ENCODE data around the gene HCRTR1. TPM values are rescaled to one million over a fixed set of nuclear protein-coding genes. Genes with fewer than 3 reads are reported as not detected.

The HCRTR1 gene
- total and polyA plus RNA-seq, 2 donors (not counting 1 experiment from before 2014, with no cell fraction given), result not detected

- no peak for TF ChIP-seq EZH2 (IDR thresholded peaks at IDR 0.05; ENCODE audit: low read length, missing control alignments)
- TF ChIP-seq, protein P1, sequence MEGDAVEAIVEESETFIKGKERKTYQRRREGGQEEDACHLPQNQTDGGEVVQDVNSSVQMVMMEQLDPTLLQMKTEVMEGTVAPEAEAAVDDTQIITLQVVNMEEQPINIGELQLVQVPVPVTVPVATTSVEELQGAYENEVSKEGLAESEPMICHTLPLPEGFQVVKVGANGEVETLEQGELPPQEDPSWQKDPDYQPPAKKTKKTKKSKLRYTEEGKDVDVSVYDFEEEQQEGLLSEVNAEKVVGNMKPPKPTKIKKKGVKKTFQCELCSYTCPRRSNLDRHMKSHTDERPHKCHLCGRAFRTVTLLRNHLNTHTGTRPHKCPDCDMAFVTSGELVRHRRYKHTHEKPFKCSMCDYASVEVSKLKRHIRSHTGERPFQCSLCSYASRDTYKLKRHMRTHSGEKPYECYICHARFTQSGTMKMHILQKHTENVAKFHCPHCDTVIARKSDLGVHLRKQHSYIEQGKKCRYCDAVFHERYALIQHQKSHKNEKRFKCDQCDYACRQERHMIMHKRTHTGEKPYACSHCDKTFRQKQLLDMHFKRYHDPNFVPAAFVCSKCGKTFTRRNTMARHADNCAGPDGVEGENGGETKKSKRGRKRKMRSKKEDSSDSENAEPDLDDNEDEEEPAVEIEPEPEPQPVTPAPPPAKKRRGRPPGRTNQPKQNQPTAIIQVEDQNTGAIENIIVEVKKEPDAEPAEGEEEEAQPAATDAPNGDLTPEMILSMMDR (conservative IDR thresholded peaks at IDR 0.05 in 1 of 2, IDR thresholded peaks at IDR 0.05 in 1 of 2; ENCODE audit: low read depth in 1 of 2, low read length in 2 of 2), result no peak
- Histone ChIP-seq H3K4me3 (replicated peaks in 1 of 4; ENCODE audit: control extremely low read depth in 1 of 4, insufficient read depth in 1 of 4, low read depth in 3 of 4, low read length in 4 of 4) (no peak overlapping the region), H3K36me3 (ENCODE audit: control insufficient read depth, insufficient read depth, low read length) (no peaks in the 10 kb centered on the region), H3K79me2 (ENCODE audit: control insufficient read depth, insufficient read depth, low read length) (peaks cover 50% of the 10 kb centered on the region), H4K20me1 (ENCODE audit: control insufficient read depth, extremely low read depth, insufficient read depth, low read length) (no peaks in the 10 kb centered on the region), H3K27ac (ENCODE audit: insufficient read depth, low read length) (no peak overlapping the region), H3K9ac (ENCODE audit: insufficient read depth, low read length) (no peak overlapping the region), H2AFZ (ENCODE audit: low read length) (no peak overlapping the region), H3K9me3 (ENCODE audit: control insufficient read depth, insufficient read depth, low read depth, low read length) (no peaks in the 10 kb centered on the region), H3K4me2 (ENCODE audit: extremely low read depth, insufficient read depth, low read length) (no peak overlapping the region), H3K27me3 (ENCODE audit: control insufficient read depth, insufficient read depth, low read length) (no peaks in the 10 kb centered on the region), H3K4me1 (ENCODE audit: control insufficient read depth, extremely low read depth, insufficient read depth, low read length) (peaks cover 6% of the 10 kb centered on the region)
- no peak for DNase-seq (ENCODE audit: low read depth in 2 of 2)
Measured at GRCh38 chr1:31640179-31640578, 22.7 kb downstream of the HCRTR1 start.

DNA sequence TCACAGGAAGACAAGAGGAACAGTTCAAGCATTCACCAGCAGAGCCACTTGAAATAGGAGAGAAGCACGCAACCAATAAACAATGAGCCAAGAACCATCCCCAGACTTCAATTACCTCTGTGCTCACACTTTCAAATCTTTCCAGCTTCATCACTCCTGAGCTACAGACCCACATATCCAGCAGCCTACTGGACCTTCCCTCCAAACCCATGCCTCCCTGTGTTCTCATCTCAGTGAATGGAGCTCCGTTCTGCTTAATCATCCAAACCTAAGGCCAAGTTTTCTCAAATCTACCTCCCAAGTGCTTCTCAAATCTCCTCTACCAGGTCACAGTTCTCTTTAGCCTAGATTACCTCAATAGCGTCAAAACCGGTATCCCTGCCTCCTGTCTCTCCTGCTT lies 23.5 kb downstream of the HCRTR1 start:
- DNase-seq (ENCODE audit: low read depth in 2 of 2), result no peak
- TF ChIP-seq EZH2 (IDR thresholded peaks at IDR 0.05; ENCODE audit: low read length, missing control alignments), result no peak
- TF ChIP-seq, protein P1 (conservative IDR thresholded peaks at IDR 0.05 in 1 of 2, IDR thresholded peaks at IDR 0.05 in 1 of 2; ENCODE audit: low read depth in 1 of 2, low read length in 2 of 2), result no peak

DNA sequence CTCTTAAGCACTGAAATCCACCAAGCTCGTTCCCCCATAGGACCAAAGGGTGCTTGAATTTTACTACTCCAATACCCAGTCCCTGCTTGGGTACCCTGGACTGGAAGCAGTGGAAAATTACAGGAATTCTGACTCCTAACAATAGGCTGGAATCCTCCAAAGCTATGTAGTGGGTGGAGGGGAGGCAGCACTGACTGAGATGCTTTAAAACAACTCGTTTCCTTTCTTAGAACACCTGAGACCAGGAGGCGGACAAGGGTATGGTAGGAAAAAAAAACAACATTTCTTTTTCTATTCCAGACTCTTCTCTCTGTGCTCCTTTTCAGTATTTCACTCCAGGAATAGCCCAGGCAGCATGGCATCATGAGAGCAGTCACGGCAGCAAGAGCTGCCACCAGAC lies 24.9 kb downstream of the HCRTR1 start:
- peaks cover 38% of the 10 kb centered on the region for H3K79me2 ChIP-seq (ENCODE audit: control insufficient read depth, insufficient read depth, low read length)

More for the DNA sequence above, 23.5 kb downstream of the HCRTR1 start:
- peaks cover 48% of the 10 kb centered on the region for H3K79me2 ChIP-seq (ENCODE audit: control insufficient read depth, insufficient read depth, low read length)
- H3K27ac ChIP-seq (ENCODE audit: insufficient read depth, low read length), result no peak overlapping the region
- H3K4me1 ChIP-seq (ENCODE audit: control insufficient read depth, extremely low read depth, insufficient read depth, low read length), result peaks cover 11% of the 10 kb centered on the region
- H3K27me3 ChIP-seq (ENCODE audit: control insufficient read depth, insufficient read depth, low read length), result no peaks in the 10 kb centered on the region
- no peaks in the 10 kb centered on the region for H3K9me3 ChIP-seq (ENCODE audit: control insufficient read depth, insufficient read depth, low read depth, low read length)
- no peak overlapping the region for H3K9ac ChIP-seq (ENCODE audit: insufficient read depth, low read length)
- H3K4me3 ChIP-seq (replicated peaks in 1 of 4; ENCODE audit: control extremely low read depth in 1 of 4, insufficient read depth in 1 of 4, low read depth in 3 of 4, low read length in 4 of 4), result no peak overlapping the region
- no peaks in the 10 kb centered on the region for H3K36me3 ChIP-seq (ENCODE audit: control insufficient read depth, insufficient read depth, low read length)
- no peak overlapping the region for H3K4me2 ChIP-seq (ENCODE audit: extremely low read depth, insufficient read depth, low read length)
- H4K20me1 ChIP-seq (ENCODE audit: control insufficient read depth, extremely low read depth, insufficient read depth, low read length), result no peaks in the 10 kb centered on the region
- no peak overlapping the region for H2AFZ ChIP-seq (ENCODE audit: low read length)

More for the DNA sequence above, 24.9 kb downstream of the HCRTR1 start:
- Histone ChIP-seq H3K9ac (ENCODE audit: insufficient read depth, low read length) (no peak overlapping the region), H3K27ac (ENCODE audit: insufficient read depth, low read length) (no peak overlapping the region), H3K27me3 (ENCODE audit: control insufficient read depth, insufficient read depth, low read length) (no peaks in the 10 kb centered on the region), H3K4me2 (ENCODE audit: extremely low read depth, insufficient read depth, low read length) (no peak overlapping the region), H4K20me1 (ENCODE audit: control insufficient read depth, extremely low read depth, insufficient read depth, low read length) (no peaks in the 10 kb centered on the region), H3K4me3 (replicated peaks in 1 of 4; ENCODE audit: control extremely low read depth in 1 of 4, insufficient read depth in 1 of 4, low read depth in 3 of 4, low read length in 4 of 4) (no peak overlapping the region), H2AFZ (ENCODE audit: low read length) (no peak overlapping the region), H3K4me1 (ENCODE audit: control insufficient read depth, extremely low read depth, insufficient read depth, low read length) (peaks cover 11% of the 10 kb centered on the region), H3K36me3 (ENCODE audit: control insufficient read depth, insufficient read depth, low read length) (no peaks in the 10 kb centered on the region), H3K9me3 (ENCODE audit: control insufficient read depth, insufficient read depth, low read depth, low read length) (no peaks in the 10 kb centered on the region)
- TF ChIP-seq EZH2 (IDR thresholded peaks at IDR 0.05; ENCODE audit: low read length, missing control alignments), result no peak
- TF ChIP-seq, protein P1 (conservative IDR thresholded peaks at IDR 0.05 in 1 of 2, IDR thresholded peaks at IDR 0.05 in 1 of 2; ENCODE audit: low read depth in 1 of 2, low read length in 2 of 2), result no peak
- no peak for DNase-seq (ENCODE audit: low read depth in 2 of 2)

Data from fibroblast of lung (primary cell).